AG04450 (cell line): ENCODE measurements around the gene APP. TPM values are rescaled to one million over a fixed set of nuclear protein-coding genes. Genes with fewer than 3 reads are reported as not detected.

Experiments used
- CTCF ChIA-PET: fragments of 300-600, 350-600 bp; formaldehyde crosslinking; extraction: SDS; loops from one replicate; lab custom pipeline; 2022; ENCODE audit warnings: antibody characterized with exemption, inconsistent platforms; lab: Charles Lee
- POLR2A ChIA-PET: fragments of 350-600 bp; formaldehyde crosslinking; extraction: SDS; loops from one replicate; lab custom pipeline; 2021; ENCODE audit warnings: antibody characterized with exemption, inconsistent platforms; lab: Yijun Ruan, JAX
- DNase-seq: peaks from one replicate; pipeline ENCODE4 v3.0.0-alpha.2; 2011; ENCODE audit warnings: low read depth, low spot score
- H3K27ac ChIP-seq: one replicate; pipeline ENCODE4 v1.5.1; 2012; ENCODE audit warnings: low read depth, low read length, control low read depth
- H3K27me3 ChIP-seq: one replicate; pipeline ENCODE4 v1.6.0; 2012; ENCODE audit warnings: low read length; ENCODE audit not compliant: control insufficient read depth, insufficient read depth
- H3K4me3 ChIP-seq: 2 replicates; pipeline ENCODE4 v1.5.1; 2011; ENCODE audit warnings: mild to moderate bottlenecking, low read depth, low read length, control low read depth
- H3K9me3 ChIP-seq: 2 replicates; pipeline ENCODE4 v1.5.1; 2012; ENCODE audit warnings: low read length; ENCODE audit not compliant: control insufficient read depth, insufficient read depth
- polyA plus RNA-seq: library from polyadenylated mRNA; depleted of rRNA; stranded (reverse); fragments of >200 nt; gene quantifications from 2 replicates; pipeline ENCODE4 v1.2.3, GENCODE V29; 2011
- TF ChIP-seq, protein P1 (sequence below): IDR thresholded peaks from 2 replicates; pipeline ENCODE4 v1.5.1; 2011; ENCODE audit warnings: low read depth, low read length, control low read depth, inconsistent platforms

APP gene
- polyA plus RNA-seq, 1 experiment: 870 TPM

DNA sequence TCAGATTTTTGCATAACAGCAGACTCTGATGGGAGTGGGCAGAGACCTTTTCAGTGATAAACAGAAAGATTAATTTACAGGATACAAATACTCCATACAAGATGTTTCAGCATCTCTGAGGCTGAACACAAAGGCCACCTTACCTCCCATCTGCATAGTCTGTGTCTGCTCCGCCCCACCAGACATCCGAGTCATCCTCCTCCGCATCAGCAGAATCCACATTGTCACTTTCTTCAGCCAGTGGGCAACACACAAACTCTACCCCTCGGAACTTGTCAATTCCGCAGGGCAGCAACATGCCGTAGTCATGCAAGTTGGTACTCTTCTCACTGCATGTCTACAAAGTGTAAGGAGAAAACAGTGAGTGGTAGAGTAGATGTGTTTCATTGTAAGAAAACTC lies 119.7 kb downstream of the APP start:
- H3K9me3 ChIP-seq: no peaks in the 10 kb centered on the region
- ChIA-PET POLR2A (no interaction called here), CTCF (no interaction called here)
- H3K27ac ChIP-seq: no peak overlapping the region
- TF ChIP-seq, protein P1, sequence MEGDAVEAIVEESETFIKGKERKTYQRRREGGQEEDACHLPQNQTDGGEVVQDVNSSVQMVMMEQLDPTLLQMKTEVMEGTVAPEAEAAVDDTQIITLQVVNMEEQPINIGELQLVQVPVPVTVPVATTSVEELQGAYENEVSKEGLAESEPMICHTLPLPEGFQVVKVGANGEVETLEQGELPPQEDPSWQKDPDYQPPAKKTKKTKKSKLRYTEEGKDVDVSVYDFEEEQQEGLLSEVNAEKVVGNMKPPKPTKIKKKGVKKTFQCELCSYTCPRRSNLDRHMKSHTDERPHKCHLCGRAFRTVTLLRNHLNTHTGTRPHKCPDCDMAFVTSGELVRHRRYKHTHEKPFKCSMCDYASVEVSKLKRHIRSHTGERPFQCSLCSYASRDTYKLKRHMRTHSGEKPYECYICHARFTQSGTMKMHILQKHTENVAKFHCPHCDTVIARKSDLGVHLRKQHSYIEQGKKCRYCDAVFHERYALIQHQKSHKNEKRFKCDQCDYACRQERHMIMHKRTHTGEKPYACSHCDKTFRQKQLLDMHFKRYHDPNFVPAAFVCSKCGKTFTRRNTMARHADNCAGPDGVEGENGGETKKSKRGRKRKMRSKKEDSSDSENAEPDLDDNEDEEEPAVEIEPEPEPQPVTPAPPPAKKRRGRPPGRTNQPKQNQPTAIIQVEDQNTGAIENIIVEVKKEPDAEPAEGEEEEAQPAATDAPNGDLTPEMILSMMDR: no peak
- DNase-seq: no peak
- H3K4me3 ChIP-seq: no peak overlapping the region
- H3K27me3 ChIP-seq: no peaks in the 10 kb centered on the region

DNA sequence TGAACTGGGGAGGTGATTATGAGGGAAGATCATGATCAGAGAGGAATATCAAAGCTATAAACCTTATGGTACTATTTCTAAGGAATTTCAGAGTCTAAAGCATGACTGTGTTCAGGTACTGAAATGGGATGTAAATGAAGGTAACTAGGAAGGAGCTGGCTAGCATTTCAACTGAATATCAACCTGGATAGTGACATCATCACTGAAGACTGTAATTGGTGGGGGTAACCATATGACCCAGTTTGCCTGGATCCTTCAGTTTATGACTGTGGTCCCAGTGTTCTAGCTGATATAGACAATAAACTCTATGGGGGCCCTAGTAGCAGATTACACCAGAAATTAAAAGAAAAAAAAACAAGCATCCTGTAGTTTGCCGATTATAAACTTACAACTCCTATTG lies 120.8 kb downstream of the APP start:
- H3K27ac ChIP-seq: no peak overlapping the region
- H3K4me3 ChIP-seq: no peak overlapping the region
- H3K9me3 ChIP-seq: no peaks in the 10 kb centered on the region
- TF ChIP-seq, protein P1: no peak
- POLR2A ChIA-PET: no interaction called here
- DNase-seq: no peak
- CTCF ChIA-PET: interaction anchor here (1.6 kb wide), 1 partner anchor 154 kb away, joined by 5 read pairs; no protein-coding TSS in a partner anchor
- H3K27me3 ChIP-seq: no peaks in the 10 kb centered on the region

DNA sequence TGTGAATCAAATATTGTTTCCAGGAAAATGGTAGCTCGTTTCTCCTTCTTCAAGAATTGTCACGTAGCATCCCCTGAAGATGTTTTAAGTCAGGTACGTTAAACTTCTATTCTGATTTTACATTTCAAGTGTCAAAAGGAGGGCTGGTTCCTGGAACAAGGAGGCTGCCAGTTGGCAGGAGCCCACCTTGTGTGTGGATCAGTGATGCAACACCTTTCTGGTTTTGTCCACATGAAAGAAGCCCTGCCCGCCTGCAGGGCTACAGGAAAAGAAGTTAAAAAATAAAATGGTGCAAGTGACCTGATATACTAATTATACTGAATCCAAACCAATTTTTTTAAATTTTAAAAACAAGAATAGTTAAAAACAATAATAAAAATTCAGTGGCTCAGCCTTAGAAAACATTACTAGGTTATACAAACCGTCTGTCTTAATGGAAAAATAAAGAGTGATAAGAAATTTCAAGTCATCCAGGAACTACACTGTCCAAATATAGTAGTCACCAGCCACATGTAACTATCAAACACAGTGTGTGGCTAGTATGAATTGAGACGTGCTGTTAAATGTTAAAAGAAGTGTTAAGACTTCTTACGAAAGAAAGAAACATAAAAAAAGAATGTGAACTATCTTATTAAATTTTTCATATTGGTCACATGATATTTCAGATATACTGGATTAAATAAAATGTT lies 123.1 kb downstream of the APP start:
- POLR2A ChIA-PET: no interaction called here
- TF ChIP-seq, protein P1: no peak

DNA sequence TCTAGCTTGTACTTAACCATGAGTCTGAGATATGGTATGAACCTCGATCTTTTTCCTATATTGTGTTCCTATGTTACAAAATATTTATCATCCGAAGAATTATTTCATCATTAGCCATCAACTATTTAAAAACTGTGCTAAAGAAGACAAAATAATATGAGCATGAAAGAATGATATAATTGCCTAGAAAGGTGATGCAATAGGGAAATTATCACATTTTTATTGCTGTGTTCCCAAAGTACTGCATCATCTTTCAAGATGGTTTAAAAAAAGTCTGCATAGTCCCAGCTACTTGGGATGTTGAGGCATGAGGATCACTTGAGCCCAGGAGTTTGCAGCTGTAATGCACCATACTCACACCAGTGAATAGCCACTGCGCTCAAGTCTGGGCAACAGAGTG lies 126.7 kb downstream of the APP start:
- Histone ChIP-seq H3K27ac (no peak overlapping the region), H3K4me3 (no peak overlapping the region), H3K9me3 (no peaks in the 10 kb centered on the region), H3K27me3 (no peaks in the 10 kb centered on the region)
- POLR2A ChIA-PET: no interaction called here
- CTCF ChIA-PET: no interaction called here
- no peak for DNase-seq
- TF ChIP-seq, protein P1: no peak

More for the DNA sequence above, 123.1 kb downstream of the APP start:
- CTCF ChIA-PET: no interaction called here
- no peak overlapping the region for H3K27ac ChIP-seq
- H3K9me3 ChIP-seq: no peaks in the 10 kb centered on the region
- no peaks in the 10 kb centered on the region for H3K27me3 ChIP-seq
- no peak for DNase-seq
- no peak overlapping the region for H3K4me3 ChIP-seq

DNA sequence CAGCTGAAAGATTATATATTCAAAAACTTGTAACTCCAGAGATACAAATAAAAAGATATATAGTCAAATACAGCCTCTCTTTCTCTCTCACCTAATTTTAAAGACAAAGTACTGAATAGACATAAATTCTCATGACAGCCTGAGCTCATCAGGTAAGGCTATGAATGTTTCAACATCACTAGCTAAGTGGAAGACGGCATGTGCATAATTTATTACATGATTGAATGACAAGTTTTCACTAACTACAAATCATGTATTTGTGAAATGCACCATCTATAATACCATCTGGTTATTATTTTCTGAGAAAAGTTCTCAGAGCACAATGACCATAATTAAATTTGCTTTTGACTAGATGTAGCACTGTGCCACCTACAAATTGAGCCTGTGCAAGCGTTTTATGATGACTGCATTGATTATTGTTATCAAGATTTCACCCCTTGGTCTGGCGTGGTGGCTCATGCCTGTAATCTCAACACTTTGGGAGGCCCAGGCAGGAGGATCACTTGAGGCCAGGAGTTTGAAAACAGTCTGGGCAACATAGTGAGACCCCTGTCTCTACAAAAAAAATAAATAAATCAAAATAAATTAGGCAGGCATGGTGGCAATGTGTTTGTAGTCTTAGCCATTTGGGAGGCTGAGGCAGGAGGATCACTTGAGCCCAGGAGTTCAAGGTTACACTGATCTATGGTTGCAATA lies 128.2 kb downstream of the APP start:
- DNase-seq: no peak
- ChIA-PET CTCF (no interaction called here), POLR2A (interaction anchor here (0.9 kb wide), 1 partner anchor 127 kb away, joined by 5 read pairs; no protein-coding TSS in a partner anchor)
- TF ChIP-seq, protein P1: no peak
- H3K9me3 ChIP-seq: no peaks in the 10 kb centered on the region
- H3K27me3 ChIP-seq: no peaks in the 10 kb centered on the region
- H3K27ac ChIP-seq: no peak overlapping the region
- H3K4me3 ChIP-seq: no peak overlapping the region
